GM12872 (cell line): ENCODE measurements around the gene COL27A1.

Experiments
- CTCF ChIP-seq: IDR thresholded peaks from 3 replicates; pipeline ENCODE4 v1.5.1; 2011; ENCODE audit warnings: low read depth, mild to moderate bottlenecking, low read length, moderate library complexity; ENCODE audit not compliant: insufficient read depth

COL27A1 gene

GRCh38 chr9:114186605-114187289 lies 31.4 kb downstream of the COL27A1 start:
- TF ChIP-seq CTCF: no peak

- TF ChIP-seq CTCF: no peak
Observed at GRCh38 chr9:114187827-114188226, 32.5 kb downstream of the COL27A1 start.

GRCh38 chr9:114189823-114190562 lies 34.7 kb downstream of the COL27A1 start:
- TF ChIP-seq CTCF: no peak

GRCh38 chr9:114190563-114190905 lies 35.2 kb downstream of the COL27A1 start:
- no peak for TF ChIP-seq CTCF

- no peak for TF ChIP-seq CTCF
Observed at GRCh38 chr9:114192539-114192938, 37.2 kb downstream of the COL27A1 start.

GRCh38 chr9:114193090-114193489 lies 37.8 kb downstream of the COL27A1 start:
- TF ChIP-seq CTCF: no peak

GRCh38 chr9:114196117-114196516 lies 40.8 kb downstream of the COL27A1 start:
- TF ChIP-seq CTCF: no peak
